ENCODE measurements around the gene MYBL2.

The MYBL2 gene

DNA sequence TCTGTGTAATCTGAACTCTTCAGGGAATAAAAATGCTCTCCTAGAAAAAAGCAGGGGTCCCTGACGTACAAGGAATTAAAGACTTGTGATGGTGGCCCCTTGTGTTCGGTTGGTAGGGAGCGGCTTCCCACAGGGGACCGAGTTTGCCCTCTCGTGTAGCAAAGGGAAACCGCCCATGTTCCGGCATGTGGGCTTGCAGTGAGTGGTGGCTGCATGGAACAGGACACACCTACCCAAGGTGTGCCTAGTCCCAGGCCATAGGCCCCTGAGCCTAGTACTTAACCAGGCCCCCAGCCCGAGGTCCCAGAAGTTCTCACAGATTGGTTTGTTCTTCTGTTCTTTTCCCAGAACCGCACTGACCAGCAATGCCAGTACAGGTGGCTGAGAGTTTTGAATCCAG, 15.5 kb downstream of the MYBL2 start:
- DNase-seq (ENCODE audit: low read depth in 2 of 2), result no peak

DNA sequence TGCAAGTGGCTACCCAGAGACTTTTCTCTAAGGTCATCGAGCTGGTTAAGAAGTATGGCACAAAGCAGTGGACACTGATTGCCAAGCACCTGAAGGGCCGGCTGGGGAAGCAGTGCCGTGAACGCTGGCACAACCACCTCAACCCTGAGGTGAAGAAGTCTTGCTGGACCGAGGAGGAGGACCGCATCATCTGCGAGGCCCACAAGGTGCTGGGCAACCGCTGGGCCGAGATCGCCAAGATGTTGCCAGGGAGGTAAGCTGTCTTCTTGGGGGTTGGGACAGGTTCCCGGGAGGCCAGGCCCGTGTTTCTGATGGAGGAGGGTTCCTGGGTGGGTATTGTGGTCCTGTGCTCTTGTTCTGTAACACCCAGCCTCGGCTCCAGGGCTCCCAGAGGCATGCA, 19.9 kb downstream of the MYBL2 start:
- DNase-seq (ENCODE audit: low read depth in 2 of 2), result no peak

- DNase-seq (ENCODE audit: low read depth in 2 of 2), result no peak
Observed at GRCh38 chr20:43689165-43689564, 22.3 kb downstream of the MYBL2 start.

- no peak for DNase-seq (ENCODE audit: low read depth in 2 of 2)
Observed at GRCh38 chr20:43690943-43691598, 24.2 kb downstream of the MYBL2 start.

- peak in 1 of 2 donors; percentile 18 for DNase-seq (ENCODE audit: low read depth in 2 of 2)
Observed at GRCh38 chr20:43691928-43692524, 25.1 kb downstream of the MYBL2 start.

GRCh38 chr20:43694763-43695162, 27.8 kb downstream of the MYBL2 start:
- no peak for DNase-seq (ENCODE audit: low read depth in 2 of 2)

GRCh38 chr20:43695571-43695970, 28.7 kb downstream of the MYBL2 start:
- DNase-seq (ENCODE audit: low read depth in 2 of 2), result no peak

- DNase-seq (ENCODE audit: low read depth in 2 of 2), result no peak
Observed at GRCh38 chr20:43699941-43700565, 33.1 kb downstream of the MYBL2 start.

DNA sequence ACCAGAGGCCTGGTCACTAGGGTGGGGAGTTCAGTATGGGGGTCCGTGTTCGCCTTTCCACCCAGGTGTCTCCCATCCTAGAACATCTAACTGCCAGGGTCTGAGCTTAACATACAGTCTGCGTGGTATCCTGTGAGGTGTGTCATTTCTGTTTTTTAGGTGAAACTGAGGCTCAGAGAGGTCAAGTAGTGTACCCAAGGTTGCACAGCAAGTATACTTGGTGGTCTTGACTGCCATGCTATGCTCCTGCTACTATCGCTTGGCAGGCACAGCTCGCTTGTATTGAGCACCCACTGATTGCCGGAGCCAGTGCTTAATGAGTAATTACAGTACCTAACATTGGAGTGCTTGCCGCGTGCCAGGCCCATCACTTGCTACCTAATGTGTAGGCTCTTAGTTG, 33.7 kb downstream of the MYBL2 start:
- DNase-seq (ENCODE audit: low read depth in 2 of 2), result no peak

- DNase-seq (ENCODE audit: low read depth in 2 of 2), result no peak
Observed at GRCh38 chr20:43702502-43702901, 35.6 kb downstream of the MYBL2 start.

- DNase-seq (ENCODE audit: low read depth in 2 of 2), result no peak
Observed at GRCh38 chr20:43710370-43711044, 43.6 kb downstream of the MYBL2 start.

DNA sequence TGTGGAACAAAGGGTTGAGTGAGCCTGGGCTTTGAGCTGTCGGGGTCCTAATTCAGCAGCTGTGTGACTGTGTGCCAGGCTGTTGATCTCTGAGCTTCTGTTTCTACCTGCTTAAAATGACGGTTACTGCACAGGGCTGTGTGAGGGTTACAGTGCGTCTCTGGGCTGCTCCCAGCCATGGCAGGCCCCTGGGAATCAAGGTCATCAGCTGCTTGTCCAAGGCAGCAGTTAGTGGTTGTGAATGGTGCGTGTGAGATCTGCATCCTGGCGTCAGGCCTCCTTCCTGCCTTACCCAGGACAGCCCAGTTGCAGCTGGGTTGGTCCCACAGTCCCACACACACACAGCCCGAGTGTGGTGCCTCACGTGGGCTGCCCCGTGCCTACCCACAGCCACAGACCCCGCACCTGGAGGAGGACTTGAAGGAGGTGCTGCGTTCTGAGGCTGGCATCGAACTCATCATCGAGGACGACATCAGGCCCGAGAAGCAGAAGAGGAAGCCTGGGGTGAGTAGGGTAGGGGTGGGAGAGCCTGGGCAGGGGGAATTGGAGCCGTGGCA, 44.3 kb downstream of the MYBL2 start:
- DNase-seq (ENCODE audit: low read depth in 2 of 2), result no peak

- no peak for DNase-seq (ENCODE audit: low read depth in 2 of 2)
Observed at GRCh38 chr20:43715044-43715443, 48.1 kb downstream of the MYBL2 start.

DNA sequence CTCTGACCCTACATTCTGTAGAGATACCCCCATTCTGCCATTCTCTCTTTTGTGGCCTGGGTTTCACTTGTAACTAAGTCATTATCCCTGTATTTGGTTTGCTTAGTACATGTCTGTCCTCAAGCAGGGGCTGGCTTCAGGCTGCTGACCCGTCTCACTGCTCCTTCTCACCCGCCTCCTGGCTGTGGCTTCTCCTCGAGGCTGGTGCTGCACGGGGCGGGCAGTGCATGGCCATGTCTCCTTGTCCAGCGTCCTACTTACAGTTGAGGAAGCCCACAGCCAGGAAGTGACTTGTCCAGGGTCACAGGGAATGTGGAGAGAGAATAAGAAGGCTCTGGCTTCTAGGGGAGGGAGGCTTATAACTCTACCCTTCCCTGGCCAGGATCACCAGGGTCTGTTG, 48.6 kb downstream of the MYBL2 start:
- no peak for DNase-seq (ENCODE audit: low read depth in 2 of 2)

DNA sequence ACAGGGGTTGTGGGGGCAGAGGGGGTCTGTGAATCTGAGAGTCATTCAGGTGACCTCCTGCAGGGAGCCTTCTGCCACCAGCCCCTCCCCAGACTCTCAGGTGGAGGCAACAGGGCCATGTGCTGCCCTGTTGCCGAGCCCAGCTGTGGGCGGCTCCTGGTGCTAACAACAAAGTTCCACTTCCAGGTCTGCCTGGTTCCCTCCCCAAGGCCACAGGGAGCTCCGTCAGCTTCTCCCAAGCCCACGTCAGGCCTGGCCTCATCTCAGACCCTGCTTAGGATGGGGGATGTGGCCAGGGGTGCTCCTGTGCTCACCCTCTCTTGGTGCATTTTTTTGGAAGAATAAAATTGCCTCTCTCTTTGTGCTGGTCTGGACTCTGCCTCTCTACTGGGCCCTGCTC, 49.2 kb downstream of the MYBL2 start:
- DNase-seq (ENCODE audit: low read depth in 2 of 2), result no peak

GRCh38 chr20:43716757-43717615, 50.1 kb downstream of the MYBL2 start:
- no peak for DNase-seq (ENCODE audit: low read depth in 2 of 2)

GRCh38 chr20:43717616-43717995, 50.7 kb downstream of the MYBL2 start:
- no peak for DNase-seq (ENCODE audit: low read depth in 2 of 2)

GRCh38 chr20:43720007-43720406, 53.1 kb downstream of the MYBL2 start:
- no peak for DNase-seq (ENCODE audit: low read depth in 2 of 2)

DNA sequence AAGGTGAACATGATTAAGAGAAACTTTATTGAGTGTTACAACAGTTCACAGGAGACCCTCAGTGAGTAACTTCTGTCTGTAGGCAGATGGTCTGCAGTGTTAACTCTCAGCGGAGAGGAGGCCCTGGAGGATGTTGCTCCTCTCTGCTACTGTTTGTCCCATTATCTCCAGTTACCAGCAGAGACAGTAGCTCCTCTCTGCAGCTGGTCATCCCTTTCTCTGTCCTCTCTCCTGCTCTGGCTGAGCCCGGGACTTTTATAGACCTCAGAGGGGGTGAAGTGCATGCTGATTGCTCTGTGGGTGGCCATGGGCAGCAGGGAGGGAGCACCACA, 54.1 kb downstream of the MYBL2 start:
- DNase-seq (ENCODE audit: low read depth in 2 of 2), result no peak

- no peak for DNase-seq (ENCODE audit: low read depth in 2 of 2)
Observed at GRCh38 chr20:43721429-43722152, 54.7 kb downstream of the MYBL2 start.

DNA sequence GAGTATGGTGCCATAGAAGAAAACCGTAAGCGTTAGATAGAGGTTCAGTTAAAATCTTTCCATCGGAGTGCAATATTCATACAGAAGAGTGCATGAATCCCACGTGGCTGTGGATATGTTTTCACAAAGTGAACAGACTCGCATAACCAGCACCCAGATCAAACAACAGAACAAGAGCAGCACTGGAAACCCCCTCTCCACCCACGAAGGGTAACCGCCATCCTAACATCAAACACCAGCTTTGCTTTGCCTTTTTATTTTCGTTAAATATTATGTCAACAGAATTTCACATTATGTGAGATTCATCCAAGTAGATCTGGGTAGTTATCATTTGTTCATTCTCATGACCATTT, 55.2 kb downstream of the MYBL2 start:
- peak; percentile 10 to 39 for DNase-seq (ENCODE audit: low read depth in 2 of 2)
